Fibroblast of the conjunctiva (primary cell): ENCODE measurements around the gene PCDH9.

Experiments used
- DNase-seq: peaks from one replicate; pipeline ENCODE4 v3.0.0-alpha.2; 2010; ENCODE audit warnings: low read depth

Gene PCDH9

DNA sequence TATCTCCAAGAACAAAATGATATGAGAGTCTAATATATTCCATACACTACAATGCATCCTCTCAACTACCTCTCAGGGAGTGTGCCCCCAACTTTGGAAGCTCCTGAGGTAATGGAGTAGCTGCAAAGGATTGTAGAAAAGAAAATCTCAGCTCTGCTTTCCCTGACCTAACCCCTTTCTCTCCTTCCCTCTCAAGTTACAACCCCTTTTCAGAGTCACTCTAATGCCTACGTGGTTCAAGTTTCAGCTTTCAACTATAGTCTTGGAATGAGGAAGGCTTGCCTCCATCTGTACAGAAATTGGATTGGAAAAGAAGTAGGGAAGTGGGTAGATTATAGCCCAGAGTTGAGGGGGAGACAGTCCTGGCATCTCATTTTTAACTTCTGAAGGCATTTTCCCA, 256.0 kb downstream of the PCDH9 start:
- no peak for DNase-seq

DNA sequence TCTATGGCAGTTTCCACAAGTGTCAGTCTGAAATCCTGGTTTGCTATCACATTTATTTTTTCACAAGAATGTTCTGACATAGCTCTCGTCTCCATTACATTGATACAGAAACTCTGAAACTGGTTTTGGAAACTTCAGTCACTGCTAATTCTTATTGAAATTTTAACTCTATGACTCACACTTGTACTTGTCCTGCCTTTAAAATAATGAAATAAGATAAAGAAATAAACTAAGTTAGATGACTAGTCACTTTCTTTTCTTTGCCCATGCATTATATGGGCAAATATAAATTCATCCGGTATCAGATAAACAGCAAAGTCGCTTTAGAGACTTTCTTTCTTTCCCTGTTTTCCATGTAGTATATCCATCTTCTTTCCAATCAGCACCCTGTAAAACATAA, 257.5 kb downstream of the PCDH9 start:
- DNase-seq = no peak

- no peak for DNase-seq
Measured at GRCh38 chr13:66971004-66971403, 259.1 kb downstream of the PCDH9 start.

GRCh38 chr13:66969291-66969690, 260.8 kb downstream of the PCDH9 start:
- no peak for DNase-seq

- no peak for DNase-seq
Measured at GRCh38 chr13:66967811-66968597, 262.1 kb downstream of the PCDH9 start.

- no peak for DNase-seq
Measured at GRCh38 chr13:66965181-66965580, 265.0 kb downstream of the PCDH9 start.

GRCh38 chr13:66962953-66963352, 267.2 kb downstream of the PCDH9 start:
- DNase-seq = no peak

- no peak for DNase-seq
Measured at GRCh38 chr13:66958611-66959010, 271.5 kb downstream of the PCDH9 start.

- DNase-seq = no peak
Measured at GRCh38 chr13:66952507-66952906, 277.6 kb downstream of the PCDH9 start.

GRCh38 chr13:66951426-66951825, 278.7 kb downstream of the PCDH9 start:
- DNase-seq = no peak

- no peak for DNase-seq
Measured at GRCh38 chr13:66950666-66951065, 279.5 kb downstream of the PCDH9 start.

- DNase-seq = no peak
Measured at GRCh38 chr13:66948910-66949309, 281.2 kb downstream of the PCDH9 start.

- DNase-seq = no peak
Measured at GRCh38 chr13:66943530-66943929, 286.6 kb downstream of the PCDH9 start.

GRCh38 chr13:66940113-66940512, 290.0 kb downstream of the PCDH9 start:
- DNase-seq = no peak

DNA sequence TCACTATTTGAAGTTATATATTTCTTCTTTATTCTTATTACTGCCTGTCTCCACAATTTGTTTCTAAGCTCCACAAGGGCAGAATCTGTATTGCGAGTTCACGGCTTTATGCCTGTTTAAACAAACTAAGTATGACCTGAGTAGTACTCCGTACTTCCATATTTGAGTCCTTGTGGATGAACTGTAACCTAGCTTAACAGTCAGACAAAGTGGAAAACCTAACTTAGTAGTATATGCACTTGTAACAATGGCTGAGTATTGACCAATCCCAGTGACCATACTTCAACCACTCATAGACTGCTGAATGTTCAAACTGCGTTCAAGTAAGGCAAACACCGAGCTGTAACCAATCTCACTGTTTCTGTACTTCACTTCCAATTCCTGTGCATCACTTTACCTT, 292.7 kb downstream of the PCDH9 start:
- DNase-seq = no peak

DNA sequence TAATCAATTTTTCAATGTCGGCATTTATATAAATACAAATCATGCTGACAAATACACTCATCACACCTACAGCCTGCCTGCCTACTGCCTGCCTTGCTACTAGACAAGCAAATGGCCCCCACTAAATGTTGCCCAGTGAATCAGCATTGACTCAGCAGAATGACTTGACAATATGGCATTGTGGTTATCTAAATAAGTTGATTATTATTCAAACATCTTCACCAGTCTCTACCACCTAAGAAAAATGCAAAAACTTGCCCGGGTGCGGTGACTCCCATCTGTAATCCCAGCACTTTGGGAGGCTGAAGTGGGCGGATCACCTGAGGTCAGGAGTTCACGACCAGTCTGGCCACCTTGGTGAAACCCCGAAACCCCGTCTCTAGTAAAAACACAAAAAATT, 296.1 kb downstream of the PCDH9 start:
- DNase-seq = peak; percentile 2

DNA sequence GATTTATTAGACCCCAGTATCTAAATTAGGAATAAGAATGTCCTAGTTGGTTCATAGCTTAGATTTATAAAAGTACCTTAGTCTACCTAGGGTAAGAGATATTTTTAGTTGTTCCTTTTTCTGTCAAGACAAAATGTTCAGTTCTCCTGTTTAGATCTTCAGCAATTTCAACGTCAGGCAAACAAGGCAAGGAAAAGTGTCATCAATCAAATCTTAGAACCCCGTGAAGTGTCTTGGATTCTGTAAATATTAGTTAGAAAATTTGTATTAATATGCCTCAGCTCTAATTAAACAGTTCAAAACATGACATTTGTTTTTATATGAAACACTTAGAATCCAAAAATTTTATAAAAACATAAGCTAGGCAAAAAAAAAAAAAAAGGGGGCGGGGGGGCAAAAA, 296.6 kb downstream of the PCDH9 start:
- no peak for DNase-seq

- no peak for DNase-seq
Measured at GRCh38 chr13:66927562-66927961, 302.6 kb downstream of the PCDH9 start.

GRCh38 chr13:66926851-66927524, 303.1 kb downstream of the PCDH9 start:
- no peak for DNase-seq

- DNase-seq = no peak
Measured at GRCh38 chr13:66926200-66926850, 303.8 kb downstream of the PCDH9 start.

DNA sequence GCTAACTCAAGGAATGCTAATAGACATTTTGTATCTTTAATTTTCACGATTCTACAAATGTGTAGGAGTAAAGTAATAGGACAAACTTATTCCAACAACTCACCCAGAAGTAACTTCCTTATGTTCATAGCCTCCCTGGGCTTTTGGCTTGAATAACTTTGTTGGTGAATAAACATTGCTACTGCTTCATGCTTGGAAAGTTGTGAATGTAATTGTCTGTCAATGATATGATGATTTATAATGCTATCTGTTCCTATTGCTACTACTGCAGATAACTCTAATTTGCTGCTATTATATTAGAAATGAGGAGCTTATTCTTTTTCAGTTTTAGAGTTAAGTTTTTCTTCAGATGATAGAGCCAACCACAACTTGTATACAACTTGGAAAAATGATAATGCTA, 307.7 kb downstream of the PCDH9 start:
- DNase-seq = no peak

GRCh38 chr13:66921437-66921836, 308.7 kb downstream of the PCDH9 start:
- DNase-seq = no peak

GRCh38 chr13:66915596-66916185, 314.4 kb downstream of the PCDH9 start:
- DNase-seq = peak; percentile 6
